GM18951 (cell line): ENCODE results near the gene EPS15.

Experiments
- POLR2A ChIP-seq: IDR thresholded peaks from 4 replicates; pipeline ENCODE4 v1.6.1; 2011; ENCODE audit warnings: mild to moderate bottlenecking; ENCODE audit not compliant: insufficient read length, insufficient read depth; ENCODE audit errors: extremely low read depth
- in situ Hi-C: fragments of 300-500 bp; cut with MboI; formaldehyde crosslinking; loops from one replicate; pipeline ENCODE4 v1.12.0; 2022; ENCODE audit warnings: low sequenced_read_pairs, mixed read lengths, inconsistent platforms; ENCODE audit not compliant: unreplicated experiment

Gene EPS15

DNA sequence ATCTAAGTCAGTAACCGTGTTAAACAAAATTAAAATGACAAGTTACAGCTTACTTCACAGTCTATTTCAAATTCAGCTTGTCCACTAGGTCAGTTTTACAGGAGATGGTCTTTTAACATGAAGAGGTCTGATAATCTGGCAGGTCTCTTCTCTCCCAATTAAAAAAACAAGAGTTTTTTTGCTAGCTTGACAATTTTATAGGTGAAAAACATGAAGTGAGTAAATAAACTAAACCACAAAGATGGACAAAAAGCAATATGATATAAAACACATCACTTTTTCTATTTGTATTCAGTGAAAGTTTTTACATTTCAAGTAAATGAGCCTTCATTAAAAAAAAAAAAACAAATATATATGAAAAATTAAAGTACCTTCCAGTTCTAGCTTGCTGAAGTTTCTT, 163.7 kb downstream of the EPS15 start:
- in situ Hi-C loops: no loop called here
- no peak for TF ChIP-seq POLR2A

- TF ChIP-seq POLR2A: no peak
- in situ Hi-C loops: no loop called here
Observed at GRCh38 chr1:51354416-51354815, 164.7 kb downstream of the EPS15 start.

- in situ Hi-C loops: no loop called here
- TF ChIP-seq POLR2A: no peak
Observed at GRCh38 chr1:51351907-51352306, 167.2 kb downstream of the EPS15 start.

GRCh38 chr1:51349862-51350261, 169.2 kb downstream of the EPS15 start:
- in situ Hi-C loops: no loop called here
- TF ChIP-seq POLR2A: no peak

DNA sequence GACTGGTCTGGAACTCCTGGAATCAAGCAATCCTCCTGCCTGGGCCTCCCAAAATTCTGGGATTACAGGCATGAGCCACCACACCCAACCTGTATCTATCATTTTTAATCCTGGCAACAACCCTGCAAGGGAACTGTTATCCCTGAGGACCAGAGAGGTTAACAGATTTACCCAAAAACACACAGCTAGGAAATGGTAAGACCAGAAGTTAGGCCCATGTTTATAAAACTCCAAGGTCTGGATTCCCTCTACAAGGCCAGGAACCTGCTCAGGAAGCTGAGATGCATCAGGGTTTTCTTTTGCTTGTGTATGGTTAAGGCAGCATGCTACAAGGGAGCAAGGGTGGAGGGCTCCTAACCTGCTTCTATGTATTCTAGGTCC, 170.9 kb downstream of the EPS15 start:
- no peak for TF ChIP-seq POLR2A
- in situ Hi-C loops: no loop called here

- TF ChIP-seq POLR2A: no peak
- in situ Hi-C loops: no loop called here
Observed at GRCh38 chr1:51347398-51348146, 171.5 kb downstream of the EPS15 start.

DNA sequence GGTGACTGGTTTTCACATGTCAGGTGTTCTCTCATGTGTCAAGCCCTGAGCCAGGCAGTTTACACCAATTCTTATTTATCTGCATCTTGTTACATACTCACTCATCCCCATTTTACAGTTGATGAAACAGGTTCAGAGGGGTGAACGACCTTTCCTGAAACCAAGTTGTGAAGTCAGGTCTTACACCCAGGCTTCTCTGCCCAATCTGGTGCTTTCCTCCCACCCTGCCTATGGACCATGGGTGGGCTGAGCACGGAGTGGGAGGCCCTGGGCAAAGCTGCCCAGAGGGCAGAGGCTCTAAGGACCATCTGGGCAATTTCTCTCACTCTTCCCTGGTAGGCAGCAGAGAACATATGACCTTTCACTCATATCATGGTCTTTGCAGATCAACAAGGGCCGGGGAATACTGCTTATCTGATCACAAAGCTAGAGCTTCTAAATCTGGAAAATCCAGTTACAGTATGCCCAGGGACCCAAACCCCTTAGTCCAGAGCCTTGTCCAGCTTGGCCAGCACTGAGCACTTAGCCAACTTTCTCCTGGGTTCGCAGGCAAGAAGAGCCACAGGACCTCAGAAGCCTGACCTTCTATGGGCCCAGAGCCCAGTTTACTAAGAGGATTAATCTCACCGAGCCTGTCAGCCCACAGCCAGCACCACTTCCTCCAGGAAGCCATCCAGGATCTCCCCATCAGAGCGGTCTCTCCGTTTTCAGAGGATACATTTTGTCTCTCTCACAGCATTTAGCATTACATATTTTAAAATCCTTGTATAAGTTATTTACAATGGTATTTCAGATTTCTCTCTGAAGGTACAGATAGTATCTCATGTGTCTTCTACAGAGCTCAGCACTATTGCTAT, 172.8 kb downstream of the EPS15 start:
- TF ChIP-seq POLR2A: no peak
- in situ Hi-C loops: no loop called here

DNA sequence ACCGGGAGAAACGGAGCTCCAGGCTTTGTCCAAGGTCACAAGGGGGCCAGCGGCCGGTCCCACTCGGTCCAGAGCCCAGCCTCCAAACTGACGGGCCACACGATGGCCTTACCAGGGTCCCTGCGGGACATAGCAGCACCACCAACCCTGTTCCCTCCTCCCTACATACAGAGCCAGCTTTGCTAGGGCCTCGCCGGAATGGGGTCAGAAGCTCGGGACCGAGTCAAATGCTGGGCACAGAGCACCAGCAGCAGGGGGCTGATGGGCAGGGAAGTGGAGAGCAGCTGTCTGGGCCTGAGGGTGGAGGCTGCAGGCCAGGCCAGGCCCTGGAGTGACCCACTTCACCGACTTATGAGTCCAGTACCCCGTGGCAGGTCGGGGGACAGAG, 173.8 kb downstream of the EPS15 start:
- in situ Hi-C loops: no loop called here
- TF ChIP-seq POLR2A: peak; percentile 12

- no peak for TF ChIP-seq POLR2A
- in situ Hi-C loops: no loop called here
Observed at GRCh38 chr1:51344602-51345299, 174.3 kb downstream of the EPS15 start.

DNA sequence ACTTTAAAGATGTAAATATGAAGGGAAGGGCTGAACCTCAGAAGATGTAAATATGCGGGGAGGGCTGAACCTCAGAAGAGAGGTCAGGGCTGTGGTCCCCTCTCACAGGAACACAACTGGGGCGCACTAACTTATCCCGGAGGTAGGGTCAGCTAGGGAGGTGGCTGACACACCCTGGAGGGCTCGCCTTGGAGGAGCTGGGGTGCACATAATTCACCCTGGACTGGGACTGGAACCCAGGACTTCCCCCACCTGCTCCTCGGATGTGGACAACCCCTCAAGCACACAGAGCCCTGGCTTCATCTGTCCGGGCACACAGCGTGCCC, 174.8 kb downstream of the EPS15 start:
- in situ Hi-C loops: no loop called here
- TF ChIP-seq POLR2A: no peak

DNA sequence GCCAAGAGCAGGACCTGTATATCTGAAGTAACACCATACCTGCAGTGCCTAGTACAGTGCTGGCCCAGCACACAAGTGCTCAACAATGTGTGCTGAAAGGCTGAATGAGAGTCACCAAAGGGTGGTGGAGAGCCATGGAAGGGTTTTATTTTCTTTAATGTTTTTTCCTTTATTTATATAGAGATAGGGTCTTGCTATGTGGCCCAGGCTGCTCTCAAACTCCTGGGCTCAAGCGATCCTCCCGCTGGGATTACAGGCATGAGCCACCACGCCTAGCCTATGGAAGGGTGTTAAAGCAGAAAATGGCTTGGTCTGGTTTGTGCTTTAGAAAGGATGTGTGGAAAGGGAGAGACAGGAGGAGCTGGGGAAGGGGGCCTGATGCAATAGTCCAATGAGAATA, 175.4 kb downstream of the EPS15 start:
- no peak for TF ChIP-seq POLR2A
- in situ Hi-C loops: no loop called here

DNA sequence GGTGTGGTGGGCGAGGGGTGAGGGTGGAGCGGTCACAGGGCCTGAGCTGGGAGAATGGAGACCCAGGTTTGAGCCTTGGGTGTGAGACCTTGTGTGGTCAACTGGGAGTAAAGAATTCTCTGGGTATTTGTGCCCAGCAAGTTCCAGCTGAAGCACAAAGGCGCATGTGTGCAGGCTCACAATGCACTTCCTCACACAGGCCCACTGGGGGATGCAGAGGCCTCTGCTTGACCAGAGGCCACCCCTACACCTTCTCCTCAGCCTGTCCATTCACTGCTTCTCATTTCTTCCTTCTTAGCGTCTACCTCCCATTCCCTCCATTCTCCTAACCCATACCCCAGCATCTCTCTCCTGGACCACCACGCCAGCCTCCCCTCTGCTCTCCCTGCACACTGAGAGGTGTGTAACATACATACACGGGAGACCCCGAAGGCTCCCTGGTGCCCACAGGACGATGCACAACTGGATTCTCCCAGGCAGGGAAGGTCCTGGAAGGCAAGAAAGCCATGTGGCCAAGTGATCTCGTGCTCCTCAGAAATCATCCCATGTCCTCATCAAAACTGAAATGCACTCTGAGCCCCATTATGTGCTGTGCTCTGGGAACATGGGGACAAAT, 176.4 kb downstream of the EPS15 start:
- in situ Hi-C loops: no loop called here

GRCh38 chr1:51341876-51342496, 177.1 kb downstream of the EPS15 start:
- TF ChIP-seq POLR2A: no peak
- in situ Hi-C loops: no loop called here

More for the DNA sequence above, 176.4 kb downstream of the EPS15 start:
- no peak for TF ChIP-seq POLR2A
